Measurements from ENCODE around the gene LEUTX. TPM values are rescaled to one million over a fixed set of nuclear protein-coding genes. Genes with fewer than 3 reads are reported as not detected.
"Not testable (repeated sequence)": the region's sequence is repeated elsewhere in the genome, so short reads cannot be mapped to it uniquely, and the experiment has no call there.

The LEUTX gene
- total RNA-seq, 1 donor from 2014 or later, result not detected

DNA sequence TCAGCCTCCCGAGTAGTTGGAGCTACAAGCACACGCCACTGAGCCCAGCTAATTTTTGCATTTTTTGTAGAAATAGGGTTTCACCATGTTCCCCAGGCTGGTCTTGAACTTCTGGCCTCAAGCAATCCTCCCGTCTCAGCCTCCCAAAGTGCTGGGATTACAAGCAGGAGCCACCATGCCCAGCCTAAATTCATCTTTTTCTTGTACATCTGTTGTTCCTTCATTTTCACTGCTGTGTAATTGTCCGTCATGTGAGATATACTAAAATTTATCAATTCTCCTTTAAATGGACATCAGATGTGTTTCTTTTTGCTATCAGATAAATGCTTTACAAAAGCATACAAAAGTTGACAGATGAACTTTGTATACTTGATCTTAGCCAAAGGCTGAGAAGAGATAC is 32.4 kb downstream of the LEUTX start:
- no peaks in the 10 kb centered on the region for H3K36me3 ChIP-seq
- H3K4me1 ChIP-seq, result no peaks in the 10 kb centered on the region
- TF ChIP-seq, protein P1, sequence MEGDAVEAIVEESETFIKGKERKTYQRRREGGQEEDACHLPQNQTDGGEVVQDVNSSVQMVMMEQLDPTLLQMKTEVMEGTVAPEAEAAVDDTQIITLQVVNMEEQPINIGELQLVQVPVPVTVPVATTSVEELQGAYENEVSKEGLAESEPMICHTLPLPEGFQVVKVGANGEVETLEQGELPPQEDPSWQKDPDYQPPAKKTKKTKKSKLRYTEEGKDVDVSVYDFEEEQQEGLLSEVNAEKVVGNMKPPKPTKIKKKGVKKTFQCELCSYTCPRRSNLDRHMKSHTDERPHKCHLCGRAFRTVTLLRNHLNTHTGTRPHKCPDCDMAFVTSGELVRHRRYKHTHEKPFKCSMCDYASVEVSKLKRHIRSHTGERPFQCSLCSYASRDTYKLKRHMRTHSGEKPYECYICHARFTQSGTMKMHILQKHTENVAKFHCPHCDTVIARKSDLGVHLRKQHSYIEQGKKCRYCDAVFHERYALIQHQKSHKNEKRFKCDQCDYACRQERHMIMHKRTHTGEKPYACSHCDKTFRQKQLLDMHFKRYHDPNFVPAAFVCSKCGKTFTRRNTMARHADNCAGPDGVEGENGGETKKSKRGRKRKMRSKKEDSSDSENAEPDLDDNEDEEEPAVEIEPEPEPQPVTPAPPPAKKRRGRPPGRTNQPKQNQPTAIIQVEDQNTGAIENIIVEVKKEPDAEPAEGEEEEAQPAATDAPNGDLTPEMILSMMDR (IDR thresholded peaks at IDR 0.05), result no peak
- no peak overlapping the region for H3K4me3 ChIP-seq
- intact Hi-C loops (cut with DNase I), result no loop called here
- no peaks in the 10 kb centered on the region for H3K9me3 ChIP-seq
- H3K27ac ChIP-seq, result no peak overlapping the region
- H3K27me3 ChIP-seq, result no peaks in the 10 kb centered on the region
- no peak for DNase-seq (ENCODE audit: low spot score in 2 of 2)

- DNase-seq (ENCODE audit: low spot score in 2 of 2), result no peak
- Histone ChIP-seq H3K36me3 (peaks cover 0 to 7% of the 10 kb centered on the region in 2 donors), H3K4me3 (no peak overlapping the region), H3K9me3 (no peaks in the 10 kb centered on the region), H3K4me1 (no peaks in the 10 kb centered on the region), H3K27me3 (no peaks in the 10 kb centered on the region), H3K27ac (no peak overlapping the region)
- intact Hi-C loops (cut with DNase I), result no loop called here
- TF ChIP-seq, protein P1 (IDR thresholded peaks at IDR 0.05), result no peak
Measured at GRCh38 chr19:39813264-39813993, 34.8 kb downstream of the LEUTX start.

DNA sequence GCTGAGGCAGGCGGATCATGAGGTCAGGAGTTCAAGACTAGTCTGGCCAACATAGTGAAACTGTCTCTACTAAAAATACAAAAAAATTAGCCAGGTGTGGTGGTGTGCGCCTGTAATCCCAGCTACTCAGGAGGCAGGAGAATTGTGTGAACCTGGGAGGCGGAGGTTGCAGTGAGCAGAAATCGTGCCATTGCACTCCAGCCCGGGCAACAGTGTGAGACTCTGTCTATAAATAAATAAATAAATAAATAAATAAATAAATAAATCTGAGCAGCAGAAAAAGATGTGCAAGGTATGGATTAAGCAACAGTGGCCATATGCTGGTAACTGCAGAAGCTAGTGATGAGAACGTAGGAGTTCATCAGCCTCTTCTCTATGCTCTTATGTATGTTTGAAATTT is 35.5 kb downstream of the LEUTX start:
- intact Hi-C loops (cut with DNase I); H3K27me3 ChIP-seq; H3K9me3 ChIP-seq; H3K27ac ChIP-seq; H3K36me3 ChIP-seq; H3K4me3 ChIP-seq; H3K4me1 ChIP-seq; DNase-seq (ENCODE audit: low spot score in 2 of 2): not testable (repeated sequence)

- TF ChIP-seq, protein P1 (IDR thresholded peaks at IDR 0.05), result no peak
- Histone ChIP-seq H3K27me3 (no peaks in the 10 kb centered on the region), H3K4me3 (no peak overlapping the region), H3K27ac (no peak overlapping the region), H3K36me3 (peaks cover 0 to 7% of the 10 kb centered on the region in 2 donors), H3K9me3 (no peaks in the 10 kb centered on the region), H3K4me1 (no peaks in the 10 kb centered on the region)
- DNase-seq (ENCODE audit: low spot score in 2 of 2), result no peak
- intact Hi-C loops (cut with DNase I), result no loop called here
Measured at GRCh38 chr19:39814595-39814994, 35.9 kb downstream of the LEUTX start.

DNA sequence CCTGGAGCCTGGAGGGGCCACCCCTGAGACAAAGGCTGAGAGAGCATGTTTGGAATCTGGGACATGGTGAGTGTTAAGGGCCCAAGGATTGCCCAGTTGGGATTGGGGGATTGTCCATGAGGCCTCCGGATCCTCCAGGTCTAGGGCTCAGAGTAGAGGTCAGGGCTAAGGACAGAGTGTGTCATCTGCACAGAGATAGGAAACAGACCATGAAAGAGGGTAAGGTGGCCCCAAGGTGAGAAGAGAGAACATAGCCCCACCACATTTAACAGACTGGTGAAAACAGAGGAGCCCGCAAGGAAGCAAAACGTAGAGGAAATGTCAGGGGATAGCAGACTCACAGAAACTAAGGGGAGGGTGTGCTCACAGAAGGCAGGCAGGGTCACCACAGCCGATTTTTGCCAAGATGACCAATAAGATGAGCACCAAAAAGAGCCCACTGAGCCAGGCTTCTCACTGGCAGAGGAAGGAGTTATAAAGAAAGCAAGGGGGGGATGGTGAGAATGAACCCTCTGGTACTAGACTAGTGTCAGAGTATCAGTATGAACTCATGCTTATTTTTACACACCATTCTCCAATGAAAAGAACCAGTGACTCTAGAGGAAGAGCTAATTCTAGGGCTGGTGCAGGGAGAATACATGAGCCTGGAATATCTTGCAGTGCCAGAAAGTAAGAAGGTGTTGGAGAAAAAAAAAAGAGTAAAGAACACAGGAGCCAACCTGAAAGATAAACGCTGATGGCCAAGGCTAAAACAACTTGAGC is 37.8 kb downstream of the LEUTX start:
- intact Hi-C loops (cut with DNase I), result no loop called here
- TF ChIP-seq, protein P1 (IDR thresholded peaks at IDR 0.05), result no peak
- DNase-seq (ENCODE audit: low spot score in 2 of 2), result no peak

DNA sequence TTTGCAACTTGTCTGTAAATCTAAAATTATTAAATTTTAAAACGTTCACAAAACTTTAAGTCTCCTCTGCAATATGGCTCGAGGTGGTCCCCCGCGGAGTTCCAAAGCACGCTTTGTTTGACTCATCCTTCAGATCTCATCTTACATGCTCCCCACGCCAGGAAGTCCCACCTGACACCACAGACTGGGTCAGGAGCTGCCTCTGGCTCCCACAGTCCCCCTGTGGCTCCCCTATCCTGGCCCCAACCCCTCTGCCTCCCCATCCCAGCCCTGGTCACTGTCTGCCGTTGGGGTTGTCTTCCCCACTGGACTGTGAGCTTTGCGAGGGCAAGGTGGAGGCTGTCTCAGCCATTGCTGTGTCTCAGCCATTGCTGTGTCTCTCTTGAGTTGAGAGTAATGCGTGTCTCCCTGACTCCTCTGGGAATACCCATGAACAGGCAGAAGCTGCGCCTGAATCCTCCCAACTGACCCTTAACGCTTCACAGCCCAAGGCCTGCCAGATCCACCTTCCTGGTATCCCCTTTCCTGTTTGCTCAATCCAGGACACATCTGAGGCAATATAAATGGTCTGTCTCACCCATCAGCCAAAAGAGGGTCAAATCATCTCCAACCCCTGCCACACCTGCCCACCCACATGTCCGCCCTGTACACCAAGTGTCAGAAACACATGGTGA is 39.4 kb downstream of the LEUTX start:
- no peak for DNase-seq (ENCODE audit: low spot score in 2 of 2)
- Histone ChIP-seq H3K9me3 (no peaks in the 10 kb centered on the region), H3K27me3 (no peaks in the 10 kb centered on the region), H3K36me3 (peaks cover 0 to 7% of the 10 kb centered on the region in 2 donors), H3K27ac (no peak overlapping the region), H3K4me3 (no peak overlapping the region), H3K4me1 (no peaks in the 10 kb centered on the region)
- TF ChIP-seq, protein P1 (IDR thresholded peaks at IDR 0.05), result no peak
- intact Hi-C loops (cut with DNase I), result no loop called here

More for the DNA sequence above, 37.8 kb downstream of the LEUTX start:
- Histone ChIP-seq H3K27ac (no peak overlapping the region), H3K27me3 (no peaks in the 10 kb centered on the region), H3K4me1 (no peaks in the 10 kb centered on the region), H3K36me3 (peaks cover 0 to 7% of the 10 kb centered on the region in 2 donors), H3K9me3 (no peaks in the 10 kb centered on the region), H3K4me3 (no peak overlapping the region)

Measured in ascending aorta (tissue), 2 donors.